Measurements from ENCODE around the gene KRT81. TPM values are rescaled to one million over a fixed set of nuclear protein-coding genes. Genes with fewer than 3 reads are reported as not detected.

KRT81 gene
- polyA plus RNA-seq, 3 donors, result not detected

GRCh38 chr12:52257074-52257551 lies 34.2 kb downstream of the KRT81 start:
- WGBS (ENCODE audit: insufficient coverage), result 57% methylated on average over 4 of the region's 4 CpGs
- H3K27me3 Mint-ChIP-seq (ENCODE audit: low read depth in 3 of 3), result peaks cover 84 to 91% (median 88%) of the 10 kb centered on the region in 3 donors

GRCh38 chr12:52256584-52256935 lies 34.8 kb downstream of the KRT81 start:
- H3K9me3 Mint-ChIP-seq, result peaks cover 0 to 17% (median 1%) of the 10 kb centered on the region in 7 donors
- 93% methylated on average over 2 of the region's 2 CpGs for WGBS (ENCODE audit: insufficient coverage)
- peaks cover 82 to 94% (median 88%) of the 10 kb centered on the region in 3 donors for H3K27me3 Mint-ChIP-seq (ENCODE audit: low read depth in 3 of 3)
- Histone ChIP-seq H3K27me3 (ENCODE audit: control insufficient read depth in 2 of 2, insufficient read depth in 2 of 2, low read length in 2 of 2) (peaks cover 51 to 86% of the 10 kb centered on the region in 2 donors), H3K4me2 (replicated peaks; ENCODE audit: extremely low read depth, low read length, poor library complexity, severe bottlenecking) (no peak overlapping the region), H3K9ac (ENCODE audit: insufficient read depth, low read length, poor library complexity, severe bottlenecking) (no peak overlapping the region), H4K20me1 (ENCODE audit: insufficient read depth, low read length) (no peaks in the 10 kb centered on the region), H3K9me3 (replicated peaks in 1 of 2; ENCODE audit: control insufficient read depth in 1 of 2, insufficient read depth in 1 of 2, low read length in 2 of 2) (peaks cover 0 to 3% of the 10 kb centered on the region in 2 donors), H3K4me3 (replicated peaks in 1 of 3; ENCODE audit: low read depth in 2 of 3, low read length in 3 of 3) (no peak overlapping the region), H3K79me2 (ENCODE audit: insufficient read depth, low read length) (no peaks in the 10 kb centered on the region), H3K36me3 (replicated peaks in 1 of 2; ENCODE audit: control insufficient read depth in 1 of 2, insufficient read depth in 2 of 2, low read length in 2 of 2) (no peaks in the 10 kb centered on the region), H2AFZ (ENCODE audit: insufficient read depth, low read depth, low read length, poor library complexity, severe bottlenecking) (no peak overlapping the region), H3K27ac (ENCODE audit: low read depth in 1 of 2, low read length in 2 of 2) (no peak overlapping the region), H3K4me1 (ENCODE audit: control insufficient read depth in 1 of 2, insufficient read depth in 2 of 2, low read length in 2 of 2) (peaks cover 10 to 28% of the 10 kb centered on the region in 2 donors)
- peak overlapping the region in 2 of 7 donors; percentile 27 to 62 for H3K27ac Mint-ChIP-seq
- H3K4me1 Mint-ChIP-seq, result peaks cover 27% of the 10 kb centered on the region
- TF ChIP-seq CTCF (IDR thresholded peaks at IDR 0.05), result no peak
- H3K4me3 Mint-ChIP-seq, result peak overlapping the region in 1 of 2 donors; percentile 77
- intact Hi-C loops (cut with micrococcal nuclease), result no loop called here
- peaks cover 7 to 11% of the 10 kb centered on the region in 2 donors for H3K36me3 Mint-ChIP-seq
- DNase-seq, result no peak

More at GRCh38 chr12:52257074-52257551, 34.2 kb downstream of the KRT81 start:
- DNase-seq, result no peak
- Histone ChIP-seq H3K9me3 (replicated peaks in 1 of 2; ENCODE audit: control insufficient read depth in 1 of 2, insufficient read depth in 1 of 2, low read length in 2 of 2) (peaks cover 0 to 3% of the 10 kb centered on the region in 2 donors), H2AFZ (ENCODE audit: insufficient read depth, low read depth, low read length, poor library complexity, severe bottlenecking) (no peak overlapping the region), H3K79me2 (ENCODE audit: insufficient read depth, low read length) (no peaks in the 10 kb centered on the region), H3K4me2 (replicated peaks; ENCODE audit: extremely low read depth, low read length, poor library complexity, severe bottlenecking) (no peak overlapping the region), H3K27ac (ENCODE audit: low read depth in 1 of 2, low read length in 2 of 2) (no peak overlapping the region), H3K4me3 (replicated peaks in 1 of 3; ENCODE audit: low read depth in 2 of 3, low read length in 3 of 3) (no peak overlapping the region), H3K27me3 (ENCODE audit: control insufficient read depth in 2 of 2, insufficient read depth in 2 of 2, low read length in 2 of 2) (peaks cover 53 to 86% of the 10 kb centered on the region in 2 donors), H3K4me1 (ENCODE audit: control insufficient read depth in 1 of 2, insufficient read depth in 2 of 2, low read length in 2 of 2) (peaks cover 10 to 28% of the 10 kb centered on the region in 2 donors), H3K9ac (ENCODE audit: insufficient read depth, low read length, poor library complexity, severe bottlenecking) (no peak overlapping the region), H3K36me3 (replicated peaks in 1 of 2; ENCODE audit: control insufficient read depth in 1 of 2, insufficient read depth in 2 of 2, low read length in 2 of 2) (no peaks in the 10 kb centered on the region), H4K20me1 (ENCODE audit: insufficient read depth, low read length) (no peaks in the 10 kb centered on the region)
- Mint-ChIP-seq H3K4me3 (peak overlapping the region in 1 of 2 donors; percentile 77), H3K36me3 (peaks cover 7 to 11% of the 10 kb centered on the region in 2 donors), H3K9me3 (peaks cover 0 to 17% (median 1%) of the 10 kb centered on the region in 7 donors), H3K4me1 (peaks cover 23% of the 10 kb centered on the region), H3K27ac (no peak overlapping the region)
- intact Hi-C loops (cut with micrococcal nuclease), result no loop called here
- TF ChIP-seq CTCF (IDR thresholded peaks at IDR 0.05), result no peak

Data from CD14-positive monocyte (primary cell).